HepG2 (cell line): ENCODE results near the gene PPIC. TPM values are rescaled to one million over a fixed set of nuclear protein-coding genes. Genes with fewer than 3 reads are reported as not detected.

Experiments
- ATAC-seq: fragments of 200-7000 bp; cut with Tn5 transposase; 3 replicates; pipeline ENCODE4 v1.9.1; 2020; ENCODE audit warnings: mild to moderate bottlenecking, moderate library complexity
- BruUV-seq: library from RNA; stranded (reverse); fragments of 400-500 nt; replicated peaks from 2 replicates; lab custom pipeline; 2021; lab: Mats Ljungman, UMichigan
- CTCF ChIA-PET: fragments of 300-600 bp; formaldehyde crosslinking; extraction: SDS; loops from one replicate; lab custom pipeline; 2021; ENCODE audit warnings: low total read pairs, inconsistent platforms, low intra/inter-chr PET ratio; lab: Yijun Ruan, JAX
- POLR2A ChIA-PET: fragments of 350-600 bp; sonication (Branson Sonifier 250); formaldehyde crosslinking; loops from one replicate; lab custom pipeline; 2020; ENCODE audit warnings: antibody characterized with exemption, inconsistent platforms; lab: Yijun Ruan, JAX
- DNase-seq: peaks from one replicate; pipeline ENCODE4 v3.0.0-alpha.2; 2015; ENCODE audit warnings: low spot score
- FAIRE-seq: peaks from 3 replicates; lab custom pipeline; 2011; peaks lifted over from hg19 to GRCh38; lab: Jason Lieb, UNC
- H2AFZ ChIP-seq: one replicate; pipeline ENCODE4 v1.6.1; 2011; ENCODE audit warnings: low read length, inconsistent platforms
- H3K27ac ChIP-seq: fragments of 300-600 bp; 3 replicates; pipeline ENCODE4 v1.8.0; 2011; ENCODE audit warnings: mixed run types, mild to moderate bottlenecking, mixed read lengths, low read length, inconsistent platforms; ENCODE audit not compliant: insufficient read depth; ENCODE audit errors: extremely low read length
- H3K27me3 ChIP-seq, 2 experiments: fragments of 200-600 bp in 1 of 2; 2 replicates in 1 of 2; 3 replicates in 1 of 2; pipeline versions ENCODE4 v1.6.0 to v1.8.0; 2011; ENCODE audit warnings: low read length in 2 of 2, mild to moderate bottlenecking in 2 of 2, moderate library complexity in 2 of 2, inconsistent platforms in 1 of 2; ENCODE audit not compliant: insufficient read depth in 2 of 2, control insufficient read depth in 1 of 2
- H3K36me3 ChIP-seq, 2 experiments: fragments of 200-600 bp in 1 of 2; replicated peaks in 1 of 2; 2 replicates in 1 of 2; 3 replicates in 1 of 2; pipeline versions ENCODE4 v1.5.1 to v1.8.0; 2011; ENCODE audit warnings: low read length in 2 of 2, inconsistent platforms in 1 of 2; ENCODE audit not compliant: insufficient read depth in 2 of 2, control insufficient read depth in 1 of 2
- H3K4me1 ChIP-seq: 2 replicates; pipeline ENCODE4 v1.5.1; 2012; ENCODE audit warnings: low read length, inconsistent platforms; ENCODE audit not compliant: insufficient read depth
- H3K4me2 ChIP-seq: 2 replicates; pipeline ENCODE4 v1.6.0; 2011; ENCODE audit warnings: low read depth, low read length, inconsistent platforms
- H3K4me3 ChIP-seq, 3 experiments: fragments of 200-600 bp in 1 of 3; sonication (generic), shearing (Covaris generic) in 1 of 3; replicated peaks in 1 of 3; 2 replicates each; pipeline ENCODE4 v1.5.1; 2011 to 2016; ENCODE audit warnings: low read length in 3 of 3, inconsistent platforms in 2 of 3, low read depth in 2 of 3, mild to moderate bottlenecking in 2 of 3, control low read depth in 1 of 3, mixed read lengths in 1 of 3; ENCODE audit not compliant: insufficient read depth in 1 of 3
- H3K79me2 ChIP-seq: one replicate; pipeline ENCODE4 v1.6.1; 2011; ENCODE audit warnings: low read length, inconsistent platforms; ENCODE audit not compliant: insufficient read depth
- H3K9ac ChIP-seq: 2 replicates; pipeline ENCODE4 v1.6.0; 2011; ENCODE audit warnings: mild to moderate bottlenecking, low read depth, low read length, inconsistent platforms; ENCODE audit not compliant: insufficient read depth
- H3K9me3 ChIP-seq: 2 replicates; pipeline ENCODE4 v1.5.1; 2012; ENCODE audit warnings: mild to moderate bottlenecking, low read length
- H4K20me1 ChIP-seq: 2 replicates; pipeline ENCODE4 v1.6.0; 2011; ENCODE audit warnings: inconsistent platforms, mild to moderate bottlenecking, low read length, moderate library complexity; ENCODE audit not compliant: insufficient read depth
- ATF5 ChIP-seq: sonication (generic); formaldehyde crosslinking; IDR thresholded peaks from 2 replicates; pipeline ENCODE4 v1.4.0; 2020; ENCODE audit warnings: mild to moderate bottlenecking, low read depth, missing genetic modification reagents
- BCL3 ChIP-seq: sonication (generic); formaldehyde crosslinking; IDR thresholded peaks from 2 replicates; pipeline ENCODE4 v1.5.1; 2020; ENCODE audit warnings: mild to moderate bottlenecking, missing genetic modification reagents, moderate library complexity
- FOSL2 ChIP-seq: sonication (generic); formaldehyde crosslinking; IDR thresholded peaks from 2 replicates; pipeline ENCODE4 v1.4.0; 2020; ENCODE audit warnings: missing genetic modification reagents
- HCFC1 ChIP-seq: fragments of 150-350 bp; IDR thresholded peaks from 2 replicates; pipeline ENCODE4 v1.6.1; 2014; ENCODE audit warnings: low read depth, low read length
- KLF16 ChIP-seq, 2 experiments: sonication (generic) in 1 of 2; formaldehyde crosslinking in 1 of 2; IDR thresholded peaks; 2 replicates each; pipeline versions ENCODE4 v1.6.1 to v1.8.0; 2016 to 2023; ENCODE audit warnings: missing genetic modification reagents in 2 of 2, missing compliant biosample characterization in 1 of 2
- NKX3-1 ChIP-seq: sonication (generic); formaldehyde crosslinking; IDR thresholded peaks from 2 replicates; pipeline ENCODE4 v1.5.0; 2020; ENCODE audit warnings: missing genetic modification reagents
- SNAI1 ChIP-seq: sonication (generic); formaldehyde crosslinking; IDR thresholded peaks from 2 replicates; pipeline ENCODE4 v1.5.0; 2020; ENCODE audit warnings: mild to moderate bottlenecking, missing genetic modification reagents, borderline replicate concordance
- ZNF12 ChIP-seq: sonication (generic); formaldehyde crosslinking; IDR thresholded peaks from 2 replicates; pipeline ENCODE4 v1.5.0; 2020; ENCODE audit warnings: missing genetic modification reagents
- ZNF710 ChIP-seq: sonication (generic); formaldehyde crosslinking; IDR thresholded peaks from 2 replicates; pipeline ENCODE4 v1.5.0; 2020; ENCODE audit warnings: mild to moderate bottlenecking, missing genetic modification reagents, borderline replicate concordance
- ZNF747 ChIP-seq: sonication (generic); formaldehyde crosslinking; IDR thresholded peaks from 2 replicates; pipeline ENCODE4 v1.8.1; 2023; ENCODE audit warnings: missing genetic modification reagents, mild to moderate bottlenecking, borderline replicate concordance
- ZNF768 ChIP-seq: sonication (generic); formaldehyde crosslinking; IDR thresholded peaks from 2 replicates; pipeline ENCODE4 v1.4.0; 2020; ENCODE audit warnings: missing genetic modification reagents
- ZNF883 ChIP-seq: sonication (generic); formaldehyde crosslinking; IDR thresholded peaks from 2 replicates; pipeline ENCODE4 v1.5.1; 2020; ENCODE audit warnings: mild to moderate bottlenecking, missing genetic modification reagents; ENCODE audit errors: not compliant biosample characterization
- ZSCAN5A ChIP-seq: sonication (generic); formaldehyde crosslinking; IDR thresholded peaks from 2 replicates; pipeline ENCODE4 v1.8.0; 2022; ENCODE audit warnings: mild to moderate bottlenecking, missing genetic modification reagents, borderline replicate concordance
- WGBS: methylation state at CpG from one replicate; pipeline ENCODE4 v1.1.6; 2017; ENCODE audit warnings: low lambda C conversion rate; 5-methylcytosine and 5-hydroxymethylcytosine counted together
- in situ Hi-C: cut with HindIII; loops from 2 replicates; pipeline ENCODE4 v1.10.0; 2017; ENCODE audit warnings: low pct_unique_long_range_greater_than_20kb; ENCODE audit not compliant: extremely low pct_ligation_motif_present
- intact Hi-C: fragments of 100-400 bp; cut with micrococcal nuclease; formaldehyde crosslinking; loops from one replicate; pipeline ENCODE4 v1.10.0; 2022; ENCODE audit not compliant: unreplicated experiment
- polyA plus RNA-seq, 8 experiments: library from polyadenylated mRNA; depleted of rRNA in 3 of 8; stranded (reverse) in 7 of 8; unstranded in 1 of 8; fragments of >200 nt; fragmentation: Illumina TruSeq in 4 of 8; extraction: Trizol in 4 of 8; gene quantifications; 2 replicates each; pipeline versions ENCODE4 v1.2.1 to v1.2.3, GENCODE V29; 2011 to 2016; ENCODE audit warnings: low read depth in 4 of 8, missing spikeins in 1 of 8, mixed read lengths in 1 of 8; ENCODE audit not compliant: insufficient read depth in 1 of 8
- total RNA-seq, 5 experiments: library from RNA; depleted of rRNA; stranded (reverse); fragments of >200 nt; fragmentation: Illumina TruSeq; extraction: Trizol; gene quantifications; 2 replicates each; pipeline ENCODE4 v1.2.3, GENCODE V29; 2016; ENCODE audit warnings: low read depth in 1 of 5

The PPIC gene
- total and polyA plus RNA-seq, 2 of the 13 experiments (the other 11 are each of a cell fraction or from before 2014, with no cell fraction given), result 6.2 to 17.2 TPM

- Histone ChIP-seq H2AFZ (no peak overlapping the region), H3K79me2 (no peaks in the 10 kb centered on the region), H3K4me3 (no peak overlapping the region), H3K9ac (no peak overlapping the region), H3K27me3 (no peaks in the 10 kb centered on the region), H3K4me2 (no peak overlapping the region), H3K4me1 (peaks cover 16% of the 10 kb centered on the region), H4K20me1 (no peaks in the 10 kb centered on the region), H3K36me3 (no peaks in the 10 kb centered on the region), H3K27ac (no peak overlapping the region), H3K9me3 (no peaks in the 10 kb centered on the region)
- ChIA-PET POLR2A (no interaction called here), CTCF (no interaction called here)
- no peak for DNase-seq
- FAIRE-seq, result no peak
- TF ChIP-seq ZNF12 (CRISPR knock-in tag), result peak; percentile 93
- TF ChIP-seq KLF16 (CRISPR knock-in tag; IDR thresholded peaks at IDR 0.05), result no peak
- TF ChIP-seq HCFC1, result no peak
- TF ChIP-seq ATF5, result no peak
- TF ChIP-seq BCL3 (CRISPR knock-in tag), result no peak
- no peak for TF ChIP-seq SNAI1 (CRISPR knock-in tag)
- intact Hi-C loops, result loop anchor here (5.0 kb wide), 2 partner anchors 192 to 262 kb away; partner anchors contain the start of genes SNX2 and SNX24
- BruUV-seq, result no TSS peak
- in situ Hi-C loops, result no loop called here
- ATAC-seq, result no peak
Observed at GRCh38 chr5:123039673-123040072, 3.1 kb upstream of the PPIC start.

- Histone ChIP-seq H3K79me2 (no peaks in the 10 kb centered on the region), H3K4me1 (peaks cover 21% of the 10 kb centered on the region), H3K27me3 (no peaks in the 10 kb centered on the region), H3K4me2 (peak overlapping the region; percentile 74), H3K36me3 (no peaks in the 10 kb centered on the region), H2AFZ (no peak overlapping the region), H4K20me1 (no peaks in the 10 kb centered on the region), H3K27ac (no peak overlapping the region), H3K4me3 (peak overlapping the region; percentile 69 to 77 (median 73); a peak in 5 of 6 replicates), H3K9ac (0 out of 2 replicates have a peak overlapping the region, but pooled peaks have one; percentile 31), H3K9me3 (no peaks in the 10 kb centered on the region)
- BruUV-seq, result TSS peak; percentile 57
- no peak for ATAC-seq
- intact Hi-C loops (loop anchor here (2.0 to 5.0 kb wide), 3 partner anchors 190 to 520 kb away; partner anchors contain the start of genes SNX2 and SNX24), in situ Hi-C loops (no loop called here)
- CTCF ChIA-PET, result no interaction called here
- 2% methylated on average over 6 of the region's 11 CpGs for WGBS
- no peak for DNase-seq
- FAIRE-seq, result no peak
- POLR2A ChIA-PET, result interaction anchor here (1.7 kb wide), 1 partner anchor 189 kb away, joined by 5 read pairs; no protein-coding TSS in a partner anchor
- no peak for TF ChIP-seq ZNF768
- TF ChIP-seq ZNF747 (CRISPR knock-in tag), result no peak
- peak; percentile 3; the same call in 1 of the 2 replicates for TF ChIP-seq ZNF710 (CRISPR knock-in tag)
- no peak for TF ChIP-seq ZNF883 (CRISPR knock-in tag)
- TF ChIP-seq FOSL2 (CRISPR knock-in tag), result 0 out of 2 replicates have a peak, but pooled peaks have one; percentile 7
- TF ChIP-seq NKX3-1 (CRISPR knock-in tag), result 0 out of 2 replicates have a peak, but pooled peaks have one; percentile 4
- TF ChIP-seq ZSCAN5A (CRISPR knock-in tag), result peak; percentile 25; the same call in 1 of the 2 replicates
Observed at GRCh38 chr5:123037104-123037418, 536 bp upstream of the PPIC start.
